Aorta (tissue), 5 donors: ENCODE data around the gene MYO7B. TPM values are rescaled to one million over a fixed set of nuclear protein-coding genes. Genes with fewer than 3 reads are reported as not detected.

Experiments used
- ATAC-seq: fragments of 200-7000 bp; cut with Tn5 transposase; one replicate; pipeline ENCODE4 v1.9.1; 2022; ENCODE audit warnings: moderate library complexity; ENCODE audit not compliant: low FRiP score
- DNase-seq, 2 donors: peaks; one replicate each; pipeline ENCODE4 v3.0.0-alpha.2; 2020
- H3K27ac ChIP-seq, 2 donors: one replicate each; pipeline ENCODE4 v1.5.1; 2013; ENCODE audit warnings: low read length in 2 of 2, mild to moderate bottlenecking in 2 of 2, moderate library complexity in 2 of 2, control low read depth in 1 of 2, inconsistent platforms in 1 of 2, low read depth in 1 of 2
- H3K27me3 ChIP-seq, 2 donors: one replicate each; pipeline ENCODE4 v1.6.1; 2013; ENCODE audit warnings: control low read depth in 1 of 2, low read length in 1 of 2, mild to moderate bottlenecking in 1 of 2, moderate library complexity in 1 of 2; ENCODE audit not compliant: insufficient read depth in 2 of 2, control insufficient read depth in 1 of 2
- H3K36me3 ChIP-seq, 2 donors: one replicate each; pipeline ENCODE4 v1.6.1; 2013; ENCODE audit warnings: control low read depth in 1 of 2, low read length in 1 of 2, mild to moderate bottlenecking in 1 of 2; ENCODE audit not compliant: insufficient read depth in 2 of 2, control insufficient read depth in 1 of 2
- H3K4me1 ChIP-seq, 2 donors: one replicate each; pipeline ENCODE4 v1.6.1; 2013; ENCODE audit warnings: low read length in 2 of 2, control low read depth in 1 of 2, mild to moderate bottlenecking in 1 of 2, moderate library complexity in 1 of 2; ENCODE audit not compliant: insufficient read depth in 2 of 2, control insufficient read depth in 1 of 2
- H3K4me3 ChIP-seq, 2 donors: one replicate each; pipeline ENCODE4 v1.5.1; 2013; ENCODE audit warnings: low read length in 2 of 2, control low read depth in 1 of 2, mild to moderate bottlenecking in 1 of 2
- H3K9me3 ChIP-seq: one replicate; pipeline ENCODE4 v1.6.1; 2013; ENCODE audit warnings: mild to moderate bottlenecking, low read length; ENCODE audit not compliant: control insufficient read depth
- WGBS, 2 donors: extraction: QIAGEN DNeasy Blood & Tissue Kit; methylation state at CpG; one replicate each; pipeline ENCODE4 v1.1.7; 2013; 5-methylcytosine and 5-hydroxymethylcytosine counted together
- intact Hi-C, 2 donors: fragments of 100-400 bp; cut with DNase I; formaldehyde crosslinking; loops; one replicate each; pipeline versions ENCODE4 v1.14.2 to v1.15.0; 2022
- polyA plus RNA-seq, 2 donors: library from polyadenylated mRNA; stranded (reverse); fragments of 200-250 nt; gene quantifications; one replicate each; pipeline ENCODE4 v1.2.3, GENCODE V29; 2013
- total RNA-seq, 2 donors: library from RNA; stranded (reverse); fragmentation: NEBNext Ultra II Directional; extraction: Animal tissue kit (Norgen Biotek cat#: 25700); gene quantifications; one replicate each; pipeline ENCODE4 v1.2.1, GENCODE V29; 2021
- donor health status: healthy with polysubstance abuse.
- donor health status: Bipolar disorder and iron deficiency.
- donor health status: DM: no; HTN: no; CAD: no.
- donor health status: DM: no; HTN: no; CAD: no.
- donor health status: DM: yes; HTN: yes; CAD: no.

Gene MYO7B
- total and polyA plus RNA-seq, 4 donors, result 0.32 to 26.3 (median 1.6) TPM

GRCh38 chr2:127575941-127576432, 40.5 kb downstream of the MYO7B start:
- peak overlapping the region; percentile 4 to 13 for H3K27ac ChIP-seq
- H3K4me1 ChIP-seq, result peaks cover 0 to 4% of the 10 kb centered on the region in 2 donors
- H3K9me3 ChIP-seq, result no peaks in the 10 kb centered on the region
- H3K27me3 ChIP-seq, result no peaks in the 10 kb centered on the region
- WGBS, 2 donors, result 7 to 9% methylated on average over 11 of the region's 11 CpGs
- intact Hi-C loops, result no loop called here
- no peak overlapping the region for H3K4me3 ChIP-seq
- H3K36me3 ChIP-seq, result no peaks in the 10 kb centered on the region
- DNase-seq (no peak), ATAC-seq (no peak)

- no peak overlapping the region for H3K27ac ChIP-seq
- no peaks in the 10 kb centered on the region for H3K27me3 ChIP-seq
- H3K4me1 ChIP-seq, result peaks cover 0 to 4% of the 10 kb centered on the region in 2 donors
- H3K36me3 ChIP-seq, result no peaks in the 10 kb centered on the region
- DNase-seq (peak; percentile 90 to 94), ATAC-seq (peak; percentile 87)
- WGBS, 2 donors, result 56 to 83% methylated on average over 14 to 26 of the region's 26 CpGs
- intact Hi-C loops, result no loop called here
- no peak overlapping the region for H3K4me3 ChIP-seq
- no peaks in the 10 kb centered on the region for H3K9me3 ChIP-seq
Measured at GRCh38 chr2:127576433-127577207, 41.1 kb downstream of the MYO7B start.

- H3K4me1 ChIP-seq, result peaks cover 0 to 4% of the 10 kb centered on the region in 2 donors
- no peak overlapping the region for H3K4me3 ChIP-seq
- no peak for ATAC-seq
- H3K27ac ChIP-seq, result no peak overlapping the region
- no peaks in the 10 kb centered on the region for H3K27me3 ChIP-seq
- DNase-seq, result no peak
- whole genome bisulfite sequencing, 2 donors, result 97 to 98% methylated on average over 2 of the region's 2 CpGs
- intact Hi-C loops, result no loop called here
- no peaks in the 10 kb centered on the region for H3K9me3 ChIP-seq
- no peaks in the 10 kb centered on the region for H3K36me3 ChIP-seq
Measured at GRCh38 chr2:127577208-127577475, 41.7 kb downstream of the MYO7B start.

GRCh38 chr2:127577503-127577902, 42.0 kb downstream of the MYO7B start:
- ATAC-seq, result no peak
- H3K4me1 ChIP-seq, result peaks cover 0 to 4% of the 10 kb centered on the region in 2 donors
- 96 to 97% methylated on average over 12 of the region's 12 CpGs for WGBS, 2 donors
- intact Hi-C loops, result no loop called here
- peak in 1 of 2 donors; percentile 67 for DNase-seq
- no peaks in the 10 kb centered on the region for H3K9me3 ChIP-seq
- H3K27ac ChIP-seq, result no peak overlapping the region
- H3K27me3 ChIP-seq, result no peaks in the 10 kb centered on the region
- H3K36me3 ChIP-seq, result no peaks in the 10 kb centered on the region
- no peak overlapping the region for H3K4me3 ChIP-seq

- ATAC-seq, result no peak
- no peaks in the 10 kb centered on the region for H3K36me3 ChIP-seq
- intact Hi-C loops, result no loop called here
- no peak overlapping the region for H3K4me3 ChIP-seq
- H3K4me1 ChIP-seq, result peaks cover 0 to 4% of the 10 kb centered on the region in 2 donors
- DNase-seq, result peak in 1 of 2 donors; percentile 55
- 96 to 97% methylated on average over 11 of the region's 11 CpGs for WGBS, 2 donors
- H3K9me3 ChIP-seq, result no peaks in the 10 kb centered on the region
- no peaks in the 10 kb centered on the region for H3K27me3 ChIP-seq
- H3K27ac ChIP-seq, result no peak overlapping the region
Measured at GRCh38 chr2:127577973-127578372, 42.5 kb downstream of the MYO7B start.

GRCh38 chr2:127578411-127578810, 42.9 kb downstream of the MYO7B start:
- DNase-seq (peak in 1 of 2 donors; percentile 54), ATAC-seq (no peak)
- intact Hi-C loops, result no loop called here
- H3K4me3 ChIP-seq, result no peak overlapping the region
- WGBS, 2 donors, result 85 to 86% methylated on average over 6 of the region's 6 CpGs
- H3K27ac ChIP-seq, result no peak overlapping the region
- H3K9me3 ChIP-seq, result no peaks in the 10 kb centered on the region
- H3K36me3 ChIP-seq, result no peaks in the 10 kb centered on the region
- peaks cover 0 to 4% of the 10 kb centered on the region in 2 donors for H3K4me1 ChIP-seq
- H3K27me3 ChIP-seq, result no peaks in the 10 kb centered on the region

GRCh38 chr2:127579231-127579630, 43.7 kb downstream of the MYO7B start:
- no peaks in the 10 kb centered on the region for H3K36me3 ChIP-seq
- H3K27me3 ChIP-seq, result no peaks in the 10 kb centered on the region
- 97% methylated on average over 4 of the region's 4 CpGs for WGBS, 2 donors
- H3K4me1 ChIP-seq, result peaks cover 0 to 4% of the 10 kb centered on the region in 2 donors
- no peaks in the 10 kb centered on the region for H3K9me3 ChIP-seq
- no peak overlapping the region for H3K4me3 ChIP-seq
- no peak overlapping the region for H3K27ac ChIP-seq
- DNase-seq (peak in 1 of 2 donors; percentile 9), ATAC-seq (no peak)
- intact Hi-C loops, result no loop called here

GRCh38 chr2:127580167-127581049, 44.9 kb downstream of the MYO7B start:
- Histone ChIP-seq H3K27me3 (no peaks in the 10 kb centered on the region), H3K27ac (no peak overlapping the region), H3K36me3 (no peaks in the 10 kb centered on the region), H3K9me3 (no peaks in the 10 kb centered on the region), H3K4me1 (peaks cover 0 to 4% of the 10 kb centered on the region in 2 donors), H3K4me3 (no peak overlapping the region)
- intact Hi-C loops, result no loop called here
- ATAC-seq (no peak), DNase-seq (peak in 1 of 2 donors; percentile 51)
- WGBS, 2 donors, result 86 to 88% methylated on average over 24 of the region's 24 CpGs
